ENCODE measurements around the gene ZNF215.
"Not testable (repeated sequence)": the region's sequence is repeated elsewhere in the genome, so short reads cannot be mapped to it uniquely, and the experiment has no call there.

ZNF215 gene

GRCh38 chr11:6928916-6929315, 2.7 kb downstream of the ZNF215 start:
- intact Hi-C loops (cut with DNase I), result no loop called here
- DNase-seq, result no peak

- intact Hi-C loops (cut with DNase I), result no loop called here
- DNase-seq, result no peak
Observed at GRCh38 chr11:6931146-6931713, 5.0 kb downstream of the ZNF215 start.

- DNase-seq, result no peak
- intact Hi-C loops (cut with DNase I), result no loop called here
Observed at GRCh38 chr11:6932145-6932544, 5.9 kb downstream of the ZNF215 start.

- intact Hi-C loops (cut with DNase I), result no loop called here
- DNase-seq, result no peak
Observed at GRCh38 chr11:6941970-6942369, 15.7 kb downstream of the ZNF215 start.

GRCh38 chr11:6943131-6943530, 16.9 kb downstream of the ZNF215 start:
- intact Hi-C loops (cut with DNase I), result no loop called here
- no peak for DNase-seq

GRCh38 chr11:6954248-6954647, 28.0 kb downstream of the ZNF215 start:
- intact Hi-C loops (cut with DNase I); DNase-seq: not testable (repeated sequence)

GRCh38 chr11:6962141-6962540, 35.9 kb downstream of the ZNF215 start:
- intact Hi-C loops (cut with DNase I), result no loop called here
- DNase-seq, result no peak

GRCh38 chr11:6962673-6963072, 36.4 kb downstream of the ZNF215 start:
- intact Hi-C loops (cut with DNase I), result no loop called here
- DNase-seq, result no peak

- no peak for DNase-seq
- intact Hi-C loops (cut with DNase I), result no loop called here
Observed at GRCh38 chr11:6968816-6969215, 42.6 kb downstream of the ZNF215 start.

GRCh38 chr11:6969854-6970253, 43.6 kb downstream of the ZNF215 start:
- DNase-seq; intact Hi-C loops (cut with DNase I): not testable (repeated sequence)

- DNase-seq, result no peak
- intact Hi-C loops (cut with DNase I), result no loop called here
Observed at GRCh38 chr11:6979365-6979764, 53.1 kb downstream of the ZNF215 start.

- intact Hi-C loops (cut with DNase I), result no loop called here
- DNase-seq, result no peak
Observed at GRCh38 chr11:6986487-6986886, 60.3 kb downstream of the ZNF215 start.

- intact Hi-C loops (cut with DNase I), result no loop called here
- no peak for DNase-seq
Observed at GRCh38 chr11:6988506-6988905, 62.3 kb downstream of the ZNF215 start.

- intact Hi-C loops (cut with DNase I), result no loop called here
- DNase-seq, result no peak
Observed at GRCh38 chr11:6991227-6991626, 65.0 kb downstream of the ZNF215 start.

GRCh38 chr11:6992026-6992425, 65.8 kb downstream of the ZNF215 start:
- DNase-seq, result no peak
- intact Hi-C loops (cut with DNase I), result no loop called here

- DNase-seq, result no peak
- intact Hi-C loops (cut with DNase I), result no loop called here
Observed at GRCh38 chr11:6992457-6993417, 66.5 kb downstream of the ZNF215 start.

- DNase-seq, result no peak
- intact Hi-C loops (cut with DNase I), result no loop called here
Observed at GRCh38 chr11:6995703-6996102, 69.5 kb downstream of the ZNF215 start.

GRCh38 chr11:7004482-7004881, 78.3 kb downstream of the ZNF215 start:
- intact Hi-C loops (cut with DNase I), result no loop called here

More at GRCh38 chr11:7004482-7004881, 78.3 kb downstream of the ZNF215 start:
- peak in 8 of 42 donors; percentile 4 to 42 (median 13) for DNase-seq

Data from head of caudate nucleus (tissue), 42 donors.